Neural cell (in vitro differentiated cells): ENCODE measurements around the gene TCF4. TPM values are rescaled to one million over a fixed set of nuclear protein-coding genes. Genes with fewer than 3 reads are reported as not detected.

Experiments used
- H2AFZ ChIP-seq: fragments of 200-600, 300-800 bp; sonication (generic), shearing (Covaris generic); 2 replicates; pipeline ENCODE4 v1.6.0; 2014; ENCODE audit warnings: low read depth, mild to moderate bottlenecking, antibody characterized with exemption, low read length, moderate library complexity
- H3F3A ChIP-seq: fragments of 200-600 bp; shearing (Covaris generic); 2 replicates; pipeline ENCODE4 v1.6.1; 2016; ENCODE audit warnings: mild to moderate bottlenecking, moderate library complexity, mixed read lengths, antibody characterized with exemption, low read length; ENCODE audit not compliant: insufficient read depth, poor library complexity, severe bottlenecking
- H3K27ac ChIP-seq: fragments of 200-600, 300-800 bp; sonication (generic), shearing (Covaris generic); 2 replicates; pipeline ENCODE4 v1.5.1; 2014; ENCODE audit warnings: mild to moderate bottlenecking, low read length, moderate library complexity
- H3K27me3 ChIP-seq: fragments of 300-800, 200-600 bp; sonication (generic), shearing (Covaris generic); 2 replicates; pipeline ENCODE4 v1.6.0; 2014; ENCODE audit warnings: mild to moderate bottlenecking, low read depth, low read length, moderate library complexity; ENCODE audit not compliant: insufficient read depth
- H3K36me3 ChIP-seq: fragments of 300-800, 200-600 bp; sonication (generic), shearing (Covaris generic); 2 replicates; pipeline ENCODE4 v1.5.1; 2014; ENCODE audit warnings: mild to moderate bottlenecking, antibody characterized with exemption, low read length, moderate library complexity; ENCODE audit not compliant: insufficient read depth
- H3K4me2 ChIP-seq: fragments of 300-800, 200-600 bp; sonication (generic), shearing (Covaris generic); 2 replicates; pipeline ENCODE4 v1.6.0; 2014; ENCODE audit warnings: mild to moderate bottlenecking, low read length
- H3K4me3 ChIP-seq: fragments of 300-800, 200-600 bp; sonication (generic), shearing (Covaris generic); 2 replicates; pipeline ENCODE4 v1.5.1; 2014; ENCODE audit warnings: mild to moderate bottlenecking, low read length, moderate library complexity
- H3K79me2 ChIP-seq: fragments of 200-600 bp; shearing (Covaris generic); replicated peaks from 2 replicates; pipeline ENCODE4 v1.6.0; 2014; ENCODE audit warnings: mild to moderate bottlenecking, low read length, moderate library complexity; ENCODE audit not compliant: insufficient read depth
- H3K9ac ChIP-seq: fragments of 300-800, 200-600 bp; sonication (generic), shearing (Covaris generic); 2 replicates; pipeline ENCODE4 v1.6.1; 2016; ENCODE audit warnings: mild to moderate bottlenecking, low read length, mixed read lengths
- H3K9me2 ChIP-seq: fragments of 200-600 bp; shearing (Covaris generic); 2 replicates; pipeline ENCODE4 v1.6.1; 2016; ENCODE audit warnings: mild to moderate bottlenecking, low read length, mixed read lengths; ENCODE audit not compliant: insufficient read depth
- H3K9me3 ChIP-seq: fragments of 200-600, 300-800 bp; sonication (generic), shearing (Covaris generic); 2 replicates; pipeline ENCODE4 v1.6.1; 2016; ENCODE audit warnings: mild to moderate bottlenecking, mixed run types, low read length, moderate library complexity, mixed read lengths
- H4K20me1 ChIP-seq: fragments of 200-600 bp; shearing (Covaris generic); 2 replicates; pipeline ENCODE4 v1.6.1; 2016; ENCODE audit warnings: mild to moderate bottlenecking, mixed run types; ENCODE audit not compliant: insufficient read depth
- EP300 ChIP-seq: fragments of 450-650 bp; conservative IDR thresholded peaks from 2 replicates; pipeline ENCODE4 v1.6.1; 2014; ENCODE audit warnings: antibody characterized with exemption, mild to moderate bottlenecking, moderate library complexity; ENCODE audit not compliant: poor library complexity, severe bottlenecking
- EZH2 ChIP-seq: fragments of 200-600, 300-800 bp; shearing (Covaris generic), sonication (generic); IDR thresholded peaks from 2 replicates; pipeline ENCODE4 v1.6.1; 2014; ENCODE audit warnings: antibody characterized with exemption, low read length, borderline replicate concordance, mild to moderate bottlenecking; ENCODE audit not compliant: insufficient read depth, poor library complexity, severe bottlenecking
- MXI1 ChIP-seq: fragments of 450-650 bp; conservative IDR thresholded peaks from 2 replicates; pipeline ENCODE4 v1.6.1; 2014; ENCODE audit warnings: antibody characterized with exemption, mild to moderate bottlenecking; ENCODE audit not compliant: poor library complexity, severe bottlenecking
- POLR2AphosphoS5 ChIP-seq: IDR thresholded peaks from 2 replicates; pipeline ENCODE4 v1.6.1; 2012
- RAD21 ChIP-seq: fragments of 450-650 bp; conservative IDR thresholded peaks from 2 replicates; pipeline ENCODE4 v1.6.1; 2014; ENCODE audit warnings: antibody characterized with exemption, mild to moderate bottlenecking, moderate library complexity
- SMC3 ChIP-seq: fragments of 450-650 bp; conservative IDR thresholded peaks from 2 replicates; pipeline ENCODE4 v1.6.1; 2014; ENCODE audit warnings: antibody characterized with exemption, mild to moderate bottlenecking, moderate library complexity; ENCODE audit not compliant: poor library complexity
- TAF1 ChIP-seq: IDR thresholded peaks from 2 replicates; pipeline ENCODE4 v1.6.1; 2012; ENCODE audit warnings: low read depth
- polyA plus RNA-seq: library from polyadenylated mRNA; depleted of rRNA; stranded (reverse); fragments of >200 nt; gene quantifications from 2 replicates; pipeline ENCODE4 v1.2.3, GENCODE V29; 2014
- TF ChIP-seq, protein P1 (sequence below): IDR thresholded peaks from 2 replicates; pipeline ENCODE4 v1.6.1; 2012; ENCODE audit warnings: borderline replicate concordance
- TF ChIP-seq, protein P2 (sequence below): fragments of 450-650 bp; IDR thresholded peaks from 2 replicates; pipeline ENCODE4 v1.5.1; 2014; ENCODE audit warnings: antibody characterized with exemption, mild to moderate bottlenecking, moderate library complexity; ENCODE audit not compliant: poor library complexity, severe bottlenecking

The TCF4 gene
- polyA plus RNA-seq, 1 donor from 2014 or later = 7.0 TPM

DNA sequence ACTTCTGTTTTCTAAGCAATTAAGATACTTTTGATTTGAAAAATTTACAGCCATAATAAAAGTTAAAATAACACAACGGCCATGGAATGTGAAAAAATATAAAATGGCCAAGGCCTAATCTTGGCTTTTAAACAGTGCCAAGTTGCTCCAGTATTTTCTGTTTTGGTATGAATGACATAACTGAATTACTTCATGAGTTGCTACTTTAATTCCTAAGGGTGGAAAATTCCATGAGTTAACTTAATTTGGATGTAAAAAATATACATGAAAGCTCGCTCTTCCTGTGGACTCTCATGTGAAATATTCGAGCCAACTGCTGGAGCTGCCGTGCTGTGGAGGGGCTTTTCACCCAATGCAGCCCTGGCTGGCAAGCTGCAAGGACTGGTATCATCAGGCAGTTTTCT is 342.8 kb downstream of the TCF4 start:
- no peaks in the 10 kb centered on the region for H3K9me3 ChIP-seq
- H3K9me2 ChIP-seq = no peaks in the 10 kb centered on the region
- H3K9ac ChIP-seq = no peak overlapping the region
- H3F3A ChIP-seq = no peaks in the 10 kb centered on the region
- no peaks in the 10 kb centered on the region for H3K36me3 ChIP-seq
- no peaks in the 10 kb centered on the region for H3K79me2 ChIP-seq
- H3K4me3 ChIP-seq = no peak overlapping the region
- H4K20me1 ChIP-seq = no peaks in the 10 kb centered on the region
- H2AFZ ChIP-seq = no peak overlapping the region
- no peaks in the 10 kb centered on the region for H3K27me3 ChIP-seq
- no peak overlapping the region for H3K4me2 ChIP-seq
- TF ChIP-seq EZH2 = no peak
- no peak for TF ChIP-seq POLR2AphosphoS5
- no peak for TF ChIP-seq SMC3
- TF ChIP-seq, protein P1, sequence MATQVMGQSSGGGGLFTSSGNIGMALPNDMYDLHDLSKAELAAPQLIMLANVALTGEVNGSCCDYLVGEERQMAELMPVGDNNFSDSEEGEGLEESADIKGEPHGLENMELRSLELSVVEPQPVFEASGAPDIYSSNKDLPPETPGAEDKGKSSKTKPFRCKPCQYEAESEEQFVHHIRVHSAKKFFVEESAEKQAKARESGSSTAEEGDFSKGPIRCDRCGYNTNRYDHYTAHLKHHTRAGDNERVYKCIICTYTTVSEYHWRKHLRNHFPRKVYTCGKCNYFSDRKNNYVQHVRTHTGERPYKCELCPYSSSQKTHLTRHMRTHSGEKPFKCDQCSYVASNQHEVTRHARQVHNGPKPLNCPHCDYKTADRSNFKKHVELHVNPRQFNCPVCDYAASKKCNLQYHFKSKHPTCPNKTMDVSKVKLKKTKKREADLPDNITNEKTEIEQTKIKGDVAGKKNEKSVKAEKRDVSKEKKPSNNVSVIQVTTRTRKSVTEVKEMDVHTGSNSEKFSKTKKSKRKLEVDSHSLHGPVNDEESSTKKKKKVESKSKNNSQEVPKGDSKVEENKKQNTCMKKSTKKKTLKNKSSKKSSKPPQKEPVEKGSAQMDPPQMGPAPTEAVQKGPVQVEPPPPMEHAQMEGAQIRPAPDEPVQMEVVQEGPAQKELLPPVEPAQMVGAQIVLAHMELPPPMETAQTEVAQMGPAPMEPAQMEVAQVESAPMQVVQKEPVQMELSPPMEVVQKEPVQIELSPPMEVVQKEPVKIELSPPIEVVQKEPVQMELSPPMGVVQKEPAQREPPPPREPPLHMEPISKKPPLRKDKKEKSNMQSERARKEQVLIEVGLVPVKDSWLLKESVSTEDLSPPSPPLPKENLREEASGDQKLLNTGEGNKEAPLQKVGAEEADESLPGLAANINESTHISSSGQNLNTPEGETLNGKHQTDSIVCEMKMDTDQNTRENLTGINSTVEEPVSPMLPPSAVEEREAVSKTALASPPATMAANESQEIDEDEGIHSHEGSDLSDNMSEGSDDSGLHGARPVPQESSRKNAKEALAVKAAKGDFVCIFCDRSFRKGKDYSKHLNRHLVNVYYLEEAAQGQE = no peak
- TF ChIP-seq, protein P2, sequence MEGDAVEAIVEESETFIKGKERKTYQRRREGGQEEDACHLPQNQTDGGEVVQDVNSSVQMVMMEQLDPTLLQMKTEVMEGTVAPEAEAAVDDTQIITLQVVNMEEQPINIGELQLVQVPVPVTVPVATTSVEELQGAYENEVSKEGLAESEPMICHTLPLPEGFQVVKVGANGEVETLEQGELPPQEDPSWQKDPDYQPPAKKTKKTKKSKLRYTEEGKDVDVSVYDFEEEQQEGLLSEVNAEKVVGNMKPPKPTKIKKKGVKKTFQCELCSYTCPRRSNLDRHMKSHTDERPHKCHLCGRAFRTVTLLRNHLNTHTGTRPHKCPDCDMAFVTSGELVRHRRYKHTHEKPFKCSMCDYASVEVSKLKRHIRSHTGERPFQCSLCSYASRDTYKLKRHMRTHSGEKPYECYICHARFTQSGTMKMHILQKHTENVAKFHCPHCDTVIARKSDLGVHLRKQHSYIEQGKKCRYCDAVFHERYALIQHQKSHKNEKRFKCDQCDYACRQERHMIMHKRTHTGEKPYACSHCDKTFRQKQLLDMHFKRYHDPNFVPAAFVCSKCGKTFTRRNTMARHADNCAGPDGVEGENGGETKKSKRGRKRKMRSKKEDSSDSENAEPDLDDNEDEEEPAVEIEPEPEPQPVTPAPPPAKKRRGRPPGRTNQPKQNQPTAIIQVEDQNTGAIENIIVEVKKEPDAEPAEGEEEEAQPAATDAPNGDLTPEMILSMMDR = no peak
- TF ChIP-seq EP300 = no peak
- no peak for TF ChIP-seq RAD21
- no peak for TF ChIP-seq MXI1
- TF ChIP-seq TAF1 = no peak
- H3K27ac ChIP-seq = no peak overlapping the region

DNA sequence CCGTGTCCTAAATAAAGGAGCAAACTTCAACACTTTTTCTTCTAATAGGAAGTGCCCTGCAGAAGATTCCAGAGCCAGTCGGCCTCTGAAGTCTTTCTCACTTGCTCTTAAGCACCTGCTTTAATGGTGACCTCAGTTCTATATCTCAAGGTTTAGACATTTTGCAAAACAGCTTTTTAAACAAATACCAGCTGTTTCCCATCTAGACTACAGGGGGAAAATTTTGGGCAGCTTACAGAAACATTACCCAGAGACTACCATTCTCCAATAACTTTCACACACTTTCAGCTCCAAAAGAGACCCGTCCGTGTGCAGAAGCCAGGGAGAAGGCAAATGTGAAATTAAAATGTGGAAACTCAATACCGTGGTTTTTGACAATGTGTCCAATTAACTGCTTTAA is 343.4 kb downstream of the TCF4 start:
- H4K20me1 ChIP-seq = no peaks in the 10 kb centered on the region
- no peaks in the 10 kb centered on the region for H3F3A ChIP-seq
- H2AFZ ChIP-seq = no peak overlapping the region
- H3K9ac ChIP-seq = no peak overlapping the region
- no peaks in the 10 kb centered on the region for H3K27me3 ChIP-seq
- TF ChIP-seq, protein P1 = no peak
- TF ChIP-seq RAD21 = no peak
- TF ChIP-seq EZH2 = no peak
- no peak for TF ChIP-seq EP300
- TF ChIP-seq MXI1 = no peak
- TF ChIP-seq, protein P2 = no peak
- no peak for TF ChIP-seq SMC3
- no peak for TF ChIP-seq POLR2AphosphoS5
- TF ChIP-seq TAF1 = no peak
- H3K4me2 ChIP-seq = no peak overlapping the region
- H3K27ac ChIP-seq = no peak overlapping the region
- H3K9me2 ChIP-seq = no peaks in the 10 kb centered on the region
- no peaks in the 10 kb centered on the region for H3K79me2 ChIP-seq
- no peak overlapping the region for H3K4me3 ChIP-seq
- no peaks in the 10 kb centered on the region for H3K9me3 ChIP-seq
- no peaks in the 10 kb centered on the region for H3K36me3 ChIP-seq
